ENCODE results near the gene NAA40. TPM values are rescaled to one million over a fixed set of nuclear protein-coding genes. Genes with fewer than 3 reads are reported as not detected.

The NAA40 gene
- total and polyA plus RNA-seq, 2 experiments from 2014 or later, result 10.1 to 24.6 TPM

GRCh38 chr11:63985812-63986155 is 47.0 kb downstream of the NAA40 start:
- H3K27me3 Mint-ChIP-seq (ENCODE audit: insufficient read depth, low read depth, poor library complexity), result peaks cover 20% of the 10 kb centered on the region
- Histone ChIP-seq H3K4me1 (ENCODE audit: insufficient read depth) (peaks cover 16% of the 10 kb centered on the region), H3K4me3 (peak overlapping the region; percentile 79), H3K79me2 (replicated peaks; ENCODE audit: insufficient read depth) (peaks cover 28% of the 10 kb centered on the region), H3F3A (replicated peaks; ENCODE audit: low read depth) (peaks cover 28% of the 10 kb centered on the region; the same call in 1 of the 2 replicates), H4K20me1 (replicated peaks; ENCODE audit: insufficient read depth) (peaks cover 10% of the 10 kb centered on the region), H3K27ac (ENCODE audit: low read depth) (peak overlapping the region; percentile 95), H2AFZ (peak overlapping the region; percentile 54), H3K36me3 (ENCODE audit: insufficient read depth) (peaks cover 12% of the 10 kb centered on the region; the same call in 1 of the 2 replicates), H3K27me3 (ENCODE audit: insufficient read depth) (no peaks in the 10 kb centered on the region), H3K9me2 (ENCODE audit: insufficient read depth) (no peaks in the 10 kb centered on the region), H3K4me2 (peak overlapping the region; percentile 83)
- H3K4me3 Mint-ChIP-seq, result peak overlapping the region; percentile 84
- ATAC-seq (peak; percentile 38), DNase-seq (ENCODE audit: low spot score) (peak; percentile 66)
- H3K27ac Mint-ChIP-seq, result peak overlapping the region; percentile 97
- peaks cover 37% of the 10 kb centered on the region for H3K36me3 Mint-ChIP-seq (ENCODE audit: low read depth)
- H3K4me1 Mint-ChIP-seq, result peaks cover 25% of the 10 kb centered on the region
- no peaks in the 10 kb centered on the region for H3K9me3 Mint-ChIP-seq
- TF ChIP-seq STAT1 (IDR thresholded peaks at IDR 0.05; ENCODE audit: unreplicated experiment) (no peak), ZNF114 (CRISPR knock-in tag; IDR thresholded peaks at IDR 0.05) (no peak), REST (IDR thresholded peaks at IDR 0.05; ENCODE audit: unreplicated experiment) (no peak), NANOG (IDR thresholded peaks at IDR 0.05; ENCODE audit: borderline replicate concordance) (no peak), CTCF (conservative IDR thresholded peaks at IDR 0.05; ENCODE audit: low read depth in 2 of 2) (no peak), POLR2AphosphoS5 (IDR thresholded peaks at IDR 0.05; ENCODE audit: low read depth) (no peak), ETS1 (IDR thresholded peaks at IDR 0.05) (no peak), EZH2 (IDR thresholded peaks at IDR 0.05; ENCODE audit: low read depth, unreplicated experiment) (no peak), ZNF331 (CRISPR knock-in tag; IDR thresholded peaks at IDR 0.05; ENCODE audit: low read depth) (no peak), JUNB (IDR thresholded peaks at IDR 0.05; ENCODE audit: unreplicated experiment) (no peak), CREB1 (CRISPR knock-in tag; IDR thresholded peaks at IDR 0.05; ENCODE audit: low read depth) (no peak), EZH2phosphoT487 (IDR thresholded peaks at IDR 0.05; ENCODE audit: unreplicated experiment) (no peak), ZNF462 (CRISPR knock-in tag; IDR thresholded peaks at IDR 0.05) (no peak)

All from GM23338 (cell line).